AG04449 (cell line): ENCODE data around the gene CCAR1.
"Not testable (repeated sequence)": the region's sequence is repeated elsewhere in the genome, so short reads cannot be mapped to it uniquely, and the experiment has no call there.

ENCODE experiments used
- CTCF ChIA-PET: fragments of 350-600 bp; formaldehyde crosslinking; extraction: SDS; loops from one replicate; lab custom pipeline; 2021; ENCODE audit warnings: antibody characterized with exemption; lab: Yijun Ruan, JAX
- POLR2A ChIA-PET: fragments of 400-600, 350-600 bp; formaldehyde crosslinking; extraction: SDS; loops from one replicate; lab custom pipeline; 2020; ENCODE audit warnings: antibody characterized with exemption, inconsistent platforms; lab: Yijun Ruan, JAX
- DNase-seq: peaks from one replicate; pipeline ENCODE4 v3.0.0-alpha.2; 2010; ENCODE audit warnings: low read depth, low spot score
- H3K4me3 ChIP-seq: 2 replicates; pipeline ENCODE4 v1.5.1; 2011; ENCODE audit warnings: low read depth, mild to moderate bottlenecking, control low read depth, low read length
- TF ChIP-seq, protein P1 (sequence below): IDR thresholded peaks from one replicate; pipeline ENCODE4 v1.5.1; 2011; ENCODE audit warnings: mild to moderate bottlenecking, moderate library complexity, low read length, control low read depth, inconsistent platforms; ENCODE audit not compliant: insufficient read depth; ENCODE audit errors: missing control alignments

The CCAR1 gene

GRCh38 chr10:68720793-68721672, at the start of gene CCAR1:
Gene CCAR1 (plus strand): TSS chr10:68721239. CDS start chr10:68722505, 1,266 bp downstream.
- CTCF ChIA-PET = interaction anchor here (0.6 kb wide), 1 partner anchor 65 kb away, joined by 3 read pairs; no protein-coding TSS in a partner anchor
- POLR2A ChIA-PET = interaction anchor here (0.7 to 1.1 kb wide), 2 partner anchors 133 to 388 kb away, joined by 3 read pairs; partner anchors contain the start of gene PBLD
- H3K4me3 ChIP-seq = peak within 1 kb of the TSS; percentile 74

DNA sequence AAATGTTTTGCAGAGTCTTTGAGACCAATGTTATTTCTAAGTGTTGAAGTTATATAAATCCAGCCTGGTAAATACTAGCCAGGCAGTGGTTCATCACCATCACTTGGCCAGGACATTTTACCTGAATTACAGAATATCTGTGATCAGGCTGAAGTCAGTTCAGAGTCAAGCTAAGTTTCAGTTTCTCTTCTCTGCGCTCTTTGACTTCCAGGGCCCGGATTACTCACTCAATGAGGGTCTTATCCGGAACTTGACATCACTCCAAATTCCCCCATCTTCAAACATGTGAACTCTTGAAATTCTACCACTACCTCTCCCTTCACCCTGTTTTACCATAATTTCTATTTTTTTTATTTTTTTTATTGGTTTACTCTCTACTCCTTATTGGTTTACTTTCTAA, 36.6 kb upstream of the CCAR1 start:
- DNase-seq = no peak
- TF ChIP-seq, protein P1, sequence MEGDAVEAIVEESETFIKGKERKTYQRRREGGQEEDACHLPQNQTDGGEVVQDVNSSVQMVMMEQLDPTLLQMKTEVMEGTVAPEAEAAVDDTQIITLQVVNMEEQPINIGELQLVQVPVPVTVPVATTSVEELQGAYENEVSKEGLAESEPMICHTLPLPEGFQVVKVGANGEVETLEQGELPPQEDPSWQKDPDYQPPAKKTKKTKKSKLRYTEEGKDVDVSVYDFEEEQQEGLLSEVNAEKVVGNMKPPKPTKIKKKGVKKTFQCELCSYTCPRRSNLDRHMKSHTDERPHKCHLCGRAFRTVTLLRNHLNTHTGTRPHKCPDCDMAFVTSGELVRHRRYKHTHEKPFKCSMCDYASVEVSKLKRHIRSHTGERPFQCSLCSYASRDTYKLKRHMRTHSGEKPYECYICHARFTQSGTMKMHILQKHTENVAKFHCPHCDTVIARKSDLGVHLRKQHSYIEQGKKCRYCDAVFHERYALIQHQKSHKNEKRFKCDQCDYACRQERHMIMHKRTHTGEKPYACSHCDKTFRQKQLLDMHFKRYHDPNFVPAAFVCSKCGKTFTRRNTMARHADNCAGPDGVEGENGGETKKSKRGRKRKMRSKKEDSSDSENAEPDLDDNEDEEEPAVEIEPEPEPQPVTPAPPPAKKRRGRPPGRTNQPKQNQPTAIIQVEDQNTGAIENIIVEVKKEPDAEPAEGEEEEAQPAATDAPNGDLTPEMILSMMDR = no peak
- no peak overlapping the region for H3K4me3 ChIP-seq
- POLR2A ChIA-PET = no interaction called here
- CTCF ChIA-PET = no interaction called here

More at GRCh38 chr10:68720793-68721672, at the start of gene CCAR1:
- DNase-seq = peak; percentile 94
- TF ChIP-seq, protein P1 = no peak

- DNase-seq = no peak
- TF ChIP-seq, protein P1 = no peak
- ChIA-PET CTCF (interaction anchor here (1.3 kb wide), 1 partner anchor 8 kb away, joined by 3 read pairs; no protein-coding TSS in a partner anchor), POLR2A (no interaction called here)
- no peak overlapping the region for H3K4me3 ChIP-seq
Observed at GRCh38 chr10:68696018-68696417, 25.0 kb upstream of the CCAR1 start.

- CTCF ChIA-PET = interaction anchor here (1.3 kb wide), 1 partner anchor 9 kb away, joined by 3 read pairs; no protein-coding TSS in a partner anchor
- POLR2A ChIA-PET = no interaction called here
- no peak for DNase-seq
- H3K4me3 ChIP-seq = no peak overlapping the region
- TF ChIP-seq, protein P1 = no peak
Observed at GRCh38 chr10:68697106-68697505, 23.9 kb upstream of the CCAR1 start.

GRCh38 chr10:68700197-68700596, 20.8 kb upstream of the CCAR1 start:
- ChIA-PET POLR2A (no interaction called here), CTCF (interaction anchor here (1.2 kb wide), 1 partner anchor 149 kb away, joined by 3 read pairs; no protein-coding TSS in a partner anchor)
- no peak overlapping the region for H3K4me3 ChIP-seq
- no peak for DNase-seq
- TF ChIP-seq, protein P1 = no peak

DNA sequence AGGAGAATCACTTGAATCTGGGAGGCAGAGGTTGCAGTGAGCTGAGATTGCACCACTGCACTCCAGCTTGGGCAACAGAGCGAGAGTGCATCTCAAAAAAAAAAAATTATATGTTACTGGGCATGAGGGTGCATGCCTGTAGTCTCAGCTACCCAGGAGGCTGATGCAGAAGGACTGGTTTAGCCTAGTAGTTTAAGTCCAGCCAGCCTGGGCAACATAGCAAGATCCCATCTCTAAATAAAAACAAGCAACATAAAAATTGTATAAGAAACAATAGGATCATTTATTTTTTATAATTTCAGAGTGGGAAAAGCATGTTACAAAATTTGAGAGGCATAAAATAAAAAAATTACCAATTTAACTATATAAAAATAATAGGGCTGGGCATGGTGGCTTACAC, 15.5 kb upstream of the CCAR1 start:
- POLR2A ChIA-PET = no interaction called here
- no peak for DNase-seq
- TF ChIP-seq, protein P1 = no peak
- CTCF ChIA-PET = no interaction called here
- no peak overlapping the region for H3K4me3 ChIP-seq

DNA sequence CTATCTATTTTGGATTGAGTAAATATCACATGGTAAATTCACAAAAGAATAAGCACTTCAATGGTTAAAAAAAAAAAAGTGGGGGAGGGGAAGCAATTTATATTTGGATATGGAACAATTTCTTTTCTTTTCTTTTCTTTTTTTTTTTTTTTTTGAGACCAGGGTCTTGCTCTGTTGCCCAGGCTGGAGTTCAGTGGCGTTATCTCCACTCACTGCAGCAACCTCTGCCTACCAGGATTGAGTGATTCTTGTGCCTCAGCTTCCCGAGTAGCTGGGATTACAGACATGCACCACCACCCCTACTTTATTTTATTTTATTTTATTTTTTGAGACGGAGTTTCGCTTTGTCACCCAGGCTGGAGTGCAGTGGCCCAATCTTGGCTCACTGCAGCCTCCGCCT, 12.1 kb upstream of the CCAR1 start:
- POLR2A ChIA-PET, DNase-seq, H3K4me3 ChIP-seq, CTCF ChIA-PET: not testable (repeated sequence)

GRCh38 chr10:68713065-68713464, 8.0 kb upstream of the CCAR1 start:
- H3K4me3 ChIP-seq, POLR2A ChIA-PET, CTCF ChIA-PET, DNase-seq: not testable (repeated sequence)
